Measurements from ENCODE around the gene CUL9. TPM values are rescaled to one million over a fixed set of nuclear protein-coding genes. Genes with fewer than 3 reads are reported as not detected.

CUL9 gene
- total RNA-seq, 2 experiments from 2014 or later, result 34.0 to 35.1 TPM

DNA sequence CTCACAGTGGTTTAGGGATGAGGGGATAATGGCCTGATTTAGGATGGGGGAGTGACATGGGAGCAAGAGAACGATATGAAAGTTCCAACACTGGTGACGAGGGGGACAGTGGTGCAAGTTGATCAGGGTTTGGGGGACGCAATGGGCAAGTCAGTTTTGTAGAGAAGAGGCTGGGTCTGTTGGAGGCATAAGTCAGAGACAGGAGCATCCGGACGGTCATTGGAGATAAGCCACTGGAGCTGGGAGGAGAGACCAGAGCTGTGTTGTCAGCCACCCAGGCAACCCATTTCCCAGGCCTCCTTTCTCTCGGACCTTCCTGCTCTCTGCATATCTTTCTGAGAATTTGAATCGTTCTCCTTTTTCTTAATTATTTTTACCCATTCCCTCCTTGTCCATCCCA, 37.8 kb downstream of the CUL9 start:
- peaks cover 25% of the 10 kb centered on the region for H3K36me3 Mint-ChIP-seq (ENCODE audit: low read depth)
- DNase-seq, result no peak
- no peak overlapping the region for H3K27ac Mint-ChIP-seq
- POLR2A ChIA-PET, result no interaction called here
- CTCF ChIA-PET, result no interaction called here
- intact Hi-C loops (cut with DNase I, micrococcal nuclease), result loop anchor here in 1 of 2 experiments (5.0 kb wide), 1 partner anchor 257 kb away; the partner anchor contains the start of gene TJAP1
- H3K4me1 Mint-ChIP-seq, result peaks cover 25% of the 10 kb centered on the region
- no peak overlapping the region for H3K4me3 Mint-ChIP-seq
- no peaks in the 10 kb centered on the region for H3K27me3 Mint-ChIP-seq
- no peak for ATAC-seq
- H3K9me3 Mint-ChIP-seq (ENCODE audit: low read depth), result no peaks in the 10 kb centered on the region

DNA sequence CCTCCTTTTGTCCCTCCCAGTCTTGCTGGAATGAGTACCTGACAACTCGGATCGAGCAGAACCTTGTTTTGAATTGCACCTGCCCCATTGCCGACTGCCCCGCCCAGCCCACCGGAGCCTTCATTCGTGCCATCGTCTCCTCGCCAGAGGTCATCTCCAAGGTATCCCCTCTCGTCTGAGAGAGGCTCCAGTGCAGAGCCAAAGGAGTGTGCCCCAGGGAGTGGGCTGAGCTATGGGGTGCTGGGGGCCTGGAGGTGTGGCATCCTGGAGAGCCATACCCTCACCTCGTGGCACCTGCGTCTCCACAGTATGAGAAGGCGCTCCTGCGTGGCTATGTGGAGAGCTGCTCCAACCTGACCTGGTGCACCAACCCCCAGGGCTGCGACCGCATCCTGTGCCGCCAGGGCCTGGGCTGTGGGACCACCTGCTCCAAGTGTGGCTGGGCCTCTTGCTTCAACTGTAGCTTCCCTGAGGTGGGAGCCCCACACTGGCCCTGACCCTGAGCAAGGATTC, 38.5 kb downstream of the CUL9 start:
- Mint-ChIP-seq H3K4me1 (peaks cover 30% of the 10 kb centered on the region), H3K9me3 (ENCODE audit: low read depth) (no peaks in the 10 kb centered on the region), H3K27me3 (no peaks in the 10 kb centered on the region), H3K36me3 (ENCODE audit: low read depth) (peaks cover 27% of the 10 kb centered on the region), H3K27ac (no peak overlapping the region), H3K4me3 (no peak overlapping the region)
- ATAC-seq (no peak), DNase-seq (no peak)
- ChIA-PET CTCF (no interaction called here), POLR2A (no interaction called here)
- intact Hi-C loops (cut with DNase I, micrococcal nuclease), result loop anchor here in 1 of 2 experiments (5.0 kb wide), 1 partner anchor 257 kb away; the partner anchor contains the start of gene TJAP1

DNA sequence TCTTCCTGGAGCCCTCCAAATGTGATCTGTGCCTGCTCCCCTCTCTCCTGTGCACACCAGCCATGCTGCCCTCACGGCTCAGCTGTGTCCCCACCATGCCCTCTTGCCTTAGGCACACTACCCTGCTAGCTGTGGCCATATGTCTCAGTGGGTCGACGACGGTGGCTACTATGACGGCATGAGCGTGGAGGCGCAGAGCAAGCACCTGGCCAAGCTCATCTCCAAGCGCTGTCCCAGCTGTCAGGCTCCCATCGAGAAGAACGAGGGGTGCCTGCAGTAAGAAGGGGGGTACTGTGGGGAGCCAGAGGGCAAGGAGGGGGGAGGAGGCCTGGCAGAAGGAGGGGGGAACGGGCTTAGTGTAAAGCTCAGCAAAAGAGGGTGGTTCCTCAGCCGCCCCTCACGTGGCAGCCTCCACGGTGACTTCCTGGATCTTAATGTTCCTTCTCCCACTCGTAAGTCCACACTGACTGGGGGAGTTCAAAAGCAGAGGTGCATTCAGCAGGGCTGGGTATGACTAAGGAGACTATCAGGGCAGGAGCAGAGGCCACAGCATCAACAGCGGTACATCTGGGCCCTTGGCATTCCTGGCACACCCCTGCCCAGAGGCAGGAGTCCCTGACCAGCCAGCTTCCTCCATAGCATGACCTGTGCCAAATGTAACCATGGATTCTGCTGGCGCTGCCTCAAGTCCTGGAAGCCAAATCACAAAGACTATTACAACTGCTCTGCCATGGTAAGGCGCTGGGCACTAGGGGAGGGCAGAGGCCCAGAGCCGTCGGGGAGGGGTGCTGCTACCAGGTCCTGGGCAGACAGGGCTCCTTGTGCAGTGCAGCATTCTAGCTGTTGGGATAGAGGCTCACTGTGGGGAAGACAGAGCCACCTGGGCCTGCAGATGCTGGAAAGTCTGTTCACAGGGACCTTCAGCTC, 39.3 kb downstream of the CUL9 start:
- Mint-ChIP-seq H3K9me3 (ENCODE audit: low read depth) (no peaks in the 10 kb centered on the region), H3K27me3 (no peaks in the 10 kb centered on the region), H3K36me3 (ENCODE audit: low read depth) (peaks cover 33% of the 10 kb centered on the region), H3K27ac (peak overlapping the region; percentile 16), H3K4me1 (peaks cover 38% of the 10 kb centered on the region), H3K4me3 (no peak overlapping the region)
- no peak for ATAC-seq
- DNase-seq, result no peak
- CTCF ChIA-PET, result interaction anchor here (1.0 kb wide), 1 partner anchor 35 kb away, joined by 3 read pairs; no protein-coding TSS in a partner anchor
- intact Hi-C loops (cut with DNase I, micrococcal nuclease), result loop anchor here in 1 of 2 experiments (5.0 kb wide), 1 partner anchor 256 kb away; the partner anchor contains the start of gene TJAP1
- POLR2A ChIA-PET, result interaction anchor here (0.6 kb wide), 1 partner anchor 9 kb away, joined by 3 read pairs; no protein-coding TSS in a partner anchor

DNA sequence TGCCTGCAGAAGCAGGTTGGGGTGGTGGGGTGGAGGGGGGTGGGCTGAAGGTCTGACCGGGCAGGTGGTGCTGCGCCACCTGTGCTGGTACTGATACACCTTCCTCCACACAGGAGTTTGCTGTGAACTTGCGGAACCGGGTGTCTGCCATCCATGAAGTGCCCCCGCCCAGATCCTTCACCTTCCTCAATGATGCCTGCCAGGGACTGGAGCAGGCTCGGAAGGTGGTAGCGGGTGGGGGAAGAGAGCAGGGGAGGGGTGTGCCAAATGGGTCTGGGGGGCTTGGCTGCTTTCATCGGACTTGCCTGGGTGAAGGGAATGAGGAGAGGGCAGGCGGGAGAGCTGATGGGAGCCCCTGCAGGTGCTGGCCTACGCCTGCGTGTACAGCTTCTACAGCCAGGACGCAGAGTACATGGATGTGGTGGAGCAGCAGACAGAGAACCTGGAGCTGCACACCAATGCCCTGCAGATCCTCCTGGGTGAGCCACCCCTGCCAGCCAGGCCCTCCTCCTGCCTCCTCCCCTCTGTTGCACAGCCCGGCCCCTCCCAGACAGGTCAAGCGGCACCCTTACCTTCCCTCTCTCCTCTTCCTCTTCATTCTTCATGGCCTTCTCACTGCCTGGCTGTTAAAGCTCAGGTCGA, 40.5 kb downstream of the CUL9 start:
- no peaks in the 10 kb centered on the region for H3K9me3 Mint-ChIP-seq (ENCODE audit: low read depth)
- CTCF ChIA-PET, result no interaction called here
- peak overlapping the region; percentile 80 for H3K27ac Mint-ChIP-seq
- H3K36me3 Mint-ChIP-seq (ENCODE audit: low read depth), result peaks cover 37% of the 10 kb centered on the region
- POLR2A ChIA-PET, result no interaction called here
- peaks cover 46% of the 10 kb centered on the region for H3K4me1 Mint-ChIP-seq
- no peak overlapping the region for H3K4me3 Mint-ChIP-seq
- no peak for ATAC-seq
- intact Hi-C loops (cut with DNase I, micrococcal nuclease), result loop anchor here in 1 of 2 experiments (5.0 kb wide), 1 partner anchor 255 kb away; the partner anchor contains the start of gene TJAP1
- H3K27me3 Mint-ChIP-seq, result no peaks in the 10 kb centered on the region
- no peak for DNase-seq

DNA sequence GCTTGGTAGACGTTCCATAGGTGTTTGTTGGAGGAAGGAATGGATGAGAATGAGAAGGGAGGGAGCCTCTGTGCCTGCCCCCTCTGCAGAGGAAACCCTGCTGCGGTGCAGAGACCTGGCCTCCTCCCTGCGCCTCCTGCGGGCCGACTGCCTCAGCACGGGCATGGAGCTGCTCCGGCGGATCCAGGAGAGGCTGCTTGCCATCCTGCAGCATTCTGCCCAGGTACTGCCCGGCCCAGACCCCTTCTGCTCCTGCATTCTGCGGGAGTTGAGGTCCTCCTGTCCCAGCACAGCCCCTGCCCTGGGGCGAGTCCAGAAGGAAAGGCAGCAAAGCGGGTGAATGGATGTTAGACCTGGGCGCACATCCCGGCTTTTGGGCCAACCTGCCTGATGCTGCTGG, 41.2 kb downstream of the CUL9 start:
- no peak for DNase-seq
- Mint-ChIP-seq H3K36me3 (ENCODE audit: low read depth) (peaks cover 36% of the 10 kb centered on the region), H3K27ac (peak overlapping the region; percentile 80), H3K9me3 (ENCODE audit: low read depth) (no peaks in the 10 kb centered on the region), H3K4me1 (peaks cover 52% of the 10 kb centered on the region), H3K27me3 (no peaks in the 10 kb centered on the region), H3K4me3 (no peak overlapping the region)
- intact Hi-C loops (cut with DNase I, micrococcal nuclease), result loop anchor here in 1 of 2 experiments (5.0 kb wide), 1 partner anchor 254 kb away; the partner anchor contains the start of gene TJAP1
- no peak for ATAC-seq
- POLR2A ChIA-PET, result no interaction called here
- CTCF ChIA-PET, result interaction anchor here (1.0 kb wide), 1 partner anchor 283 kb away, joined by 3 read pairs; no protein-coding TSS in a partner anchor

DNA sequence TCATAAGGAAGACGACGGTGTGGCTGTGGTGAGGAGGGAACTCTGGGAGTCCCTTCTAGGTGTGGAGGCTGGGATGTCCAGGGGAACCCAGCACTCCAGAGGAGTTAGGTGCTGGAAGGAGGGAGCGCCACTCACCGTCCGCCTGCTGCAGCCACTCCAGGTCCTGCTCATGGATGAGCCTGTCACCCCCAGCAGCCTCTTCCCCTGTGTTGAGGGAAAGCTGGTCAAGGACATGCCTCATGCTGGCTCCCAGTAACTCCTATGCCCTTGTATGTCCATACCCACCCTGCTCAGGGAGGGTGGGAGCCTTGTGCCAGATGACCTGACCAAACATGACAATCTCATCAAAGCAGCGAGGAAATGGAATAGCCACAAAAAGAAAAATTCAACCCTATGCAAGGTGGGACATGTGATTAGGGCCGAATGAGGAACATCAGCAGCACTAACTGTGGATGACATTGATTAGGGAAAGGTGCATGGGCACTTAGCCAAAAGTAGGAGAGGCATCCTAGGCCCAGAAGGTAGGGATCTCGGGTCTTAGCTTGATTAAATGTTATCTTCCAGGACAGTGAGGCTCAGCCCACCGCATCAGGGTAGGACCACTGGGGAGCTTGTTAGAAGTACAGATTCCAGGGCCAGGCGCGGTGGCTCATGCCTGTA, 44.3 kb downstream of the CUL9 start:
- Mint-ChIP-seq H3K36me3 (ENCODE audit: low read depth) (peaks cover 40% of the 10 kb centered on the region), H3K27ac (peak overlapping the region; percentile 96), H3K4me1 (peaks cover 60% of the 10 kb centered on the region), H3K27me3 (no peaks in the 10 kb centered on the region), H3K4me3 (peak overlapping the region; percentile 55), H3K9me3 (ENCODE audit: low read depth) (no peaks in the 10 kb centered on the region)
- POLR2A ChIA-PET, result interaction anchor here (0.5 to 1.1 kb wide), 2 partner anchors 52 to 700 kb away, joined by 3 to 5 read pairs; no protein-coding TSS in a partner anchor
- intact Hi-C loops (cut with DNase I, micrococcal nuclease), result loop anchor here in 1 of 2 experiments (5.0 kb wide), 1 partner anchor 401 kb away; the partner anchor contains the start of gene GTPBP2
- ATAC-seq, result no peak
- CTCF ChIA-PET, result interaction anchor here (0.6 to 1.3 kb wide), 3 partner anchors 46 to 280 kb away, joined by 3 to 6 read pairs (median 4); no protein-coding TSS in a partner anchor
- no peak for DNase-seq

DNA sequence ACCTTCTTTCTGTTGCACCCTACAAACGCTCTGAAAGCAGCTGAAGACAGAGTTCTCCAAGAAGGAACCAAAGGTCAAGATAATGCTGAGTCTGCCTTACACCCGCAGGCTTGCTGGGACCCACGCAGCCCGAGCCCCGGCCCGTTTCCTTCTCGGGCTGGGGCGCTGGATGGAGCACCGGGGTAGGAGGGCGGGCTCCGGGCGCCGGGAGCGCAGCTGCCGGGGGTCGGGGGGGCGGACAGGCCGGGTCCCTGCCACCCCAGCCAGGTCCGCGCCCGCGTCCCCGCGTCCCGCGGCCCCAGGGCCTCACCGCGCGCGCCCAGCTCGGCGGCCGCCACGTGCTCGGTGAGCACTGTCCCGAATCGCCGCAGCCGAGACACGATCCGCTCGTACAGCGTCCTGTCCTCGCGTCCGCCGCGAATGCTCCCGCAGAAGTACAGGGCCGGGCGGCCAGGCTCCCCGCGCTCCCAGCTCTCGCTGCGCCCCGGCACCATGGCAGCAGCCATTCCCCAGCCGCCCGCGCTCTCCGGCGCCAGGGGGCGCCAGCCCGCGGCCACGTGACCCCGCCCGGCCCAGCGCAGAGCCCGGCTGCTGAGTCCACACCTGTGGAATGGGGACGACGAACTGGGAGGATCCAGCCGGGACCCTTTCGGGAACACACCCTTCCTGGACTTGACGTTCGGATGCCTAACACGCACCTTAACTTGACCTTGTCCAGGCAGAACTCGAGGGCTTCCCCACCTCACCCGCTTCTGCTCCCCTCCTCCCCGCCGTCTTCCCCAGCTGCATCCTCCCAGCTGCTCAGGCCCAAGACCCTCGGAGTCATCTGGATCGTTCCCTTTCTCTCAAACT, 47.2 kb downstream of the CUL9 start, which contains the start of gene DNPH1:
Gene DNPH1 (minus strand): TSS at position 531 of the 852 bp plus-strand sequence. CDS start 25 bp downstream, at position 506.
- no peaks in the 10 kb centered on the region for H3K9me3 Mint-ChIP-seq (ENCODE audit: low read depth)
- ChIA-PET POLR2A (interaction anchor here (0.6 to 1.0 kb wide), 2 partner anchors 251 to 299 kb away, joined by 3 to 4 read pairs; partner anchors contain the start of gene CNPY3), CTCF (interaction anchor here (0.6 to 2.9 kb wide), 29 partner anchors 9 to 956 kb away, joined by 3 to 17 read pairs (median 3); partner anchors contain the start of genes ABCC10, CRIP3 and CUL9)
- H3K4me1 Mint-ChIP-seq, result peaks cover 41% of the 10 kb centered on the region
- peaks cover 31% of the 10 kb centered on the region for H3K36me3 Mint-ChIP-seq (ENCODE audit: low read depth)
- intact Hi-C loops (cut with DNase I, micrococcal nuclease), result loop anchor here (1.0 to 5.0 kb wide), 7 partner anchors 18 to 398 kb away; partner anchors contain the start of genes GTPBP2 (in 1 of the 2), KLC4 (in 1 of the 2), MRPL2 (in 1 of the 2) and POLH (in 1 of the 2)
- ATAC-seq (peak; percentile 82), DNase-seq (peak; percentile 88)
- peaks cover 2% of the 10 kb centered on the region for H3K27me3 Mint-ChIP-seq
- peak within 1 kb of the TSS; percentile 92 for H3K4me3 Mint-ChIP-seq
- H3K27ac Mint-ChIP-seq, result peak within 1 kb of the TSS; percentile 91

DNA sequence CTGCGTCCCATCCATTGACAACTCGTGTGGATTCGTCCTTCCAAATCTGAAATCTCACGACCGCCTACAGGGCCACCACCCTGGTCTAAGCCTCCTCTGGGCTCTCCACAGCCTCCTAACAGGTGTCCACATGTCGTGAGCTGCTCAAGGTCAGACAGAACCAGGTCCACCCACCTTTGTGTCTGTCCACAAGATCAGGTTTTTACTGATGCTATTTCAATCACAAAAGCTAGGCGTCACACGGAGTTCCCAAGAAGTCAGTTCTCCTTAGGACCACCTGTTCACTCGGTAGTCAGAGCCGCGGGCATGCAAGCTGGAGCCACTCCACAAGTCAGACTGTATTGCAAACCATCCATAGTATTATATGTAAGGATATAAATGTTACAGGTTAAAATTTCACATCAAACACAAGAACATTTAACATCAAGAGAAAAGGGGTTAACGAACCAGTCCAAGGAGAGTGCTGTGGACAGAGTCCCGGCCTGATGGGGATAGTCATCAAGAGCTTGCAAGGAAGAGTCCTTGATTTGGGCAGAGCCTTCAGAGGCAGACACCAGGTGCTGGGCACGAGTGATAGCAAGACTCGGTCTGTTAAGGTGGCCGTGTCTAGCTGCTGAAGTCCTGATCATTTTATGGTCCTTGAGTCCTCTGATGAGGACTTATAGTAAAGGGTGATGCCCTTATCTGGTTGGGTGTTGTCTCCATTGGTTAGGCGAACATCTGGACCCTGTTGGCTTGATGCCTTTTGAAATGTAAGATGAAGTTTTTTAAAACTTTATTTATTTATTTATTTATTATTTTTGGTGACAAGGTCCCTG, 48.0 kb downstream of the CUL9 start:
- intact Hi-C loops (cut with DNase I, micrococcal nuclease), result loop anchor here (1.0 to 5.0 kb wide), 7 partner anchors 17 to 397 kb away; partner anchors contain the start of genes GTPBP2 (in 1 of the 2), KLC4 (in 1 of the 2), MRPL2 (in 1 of the 2) and POLH (in 1 of the 2)
- no peak for DNase-seq

DNA sequence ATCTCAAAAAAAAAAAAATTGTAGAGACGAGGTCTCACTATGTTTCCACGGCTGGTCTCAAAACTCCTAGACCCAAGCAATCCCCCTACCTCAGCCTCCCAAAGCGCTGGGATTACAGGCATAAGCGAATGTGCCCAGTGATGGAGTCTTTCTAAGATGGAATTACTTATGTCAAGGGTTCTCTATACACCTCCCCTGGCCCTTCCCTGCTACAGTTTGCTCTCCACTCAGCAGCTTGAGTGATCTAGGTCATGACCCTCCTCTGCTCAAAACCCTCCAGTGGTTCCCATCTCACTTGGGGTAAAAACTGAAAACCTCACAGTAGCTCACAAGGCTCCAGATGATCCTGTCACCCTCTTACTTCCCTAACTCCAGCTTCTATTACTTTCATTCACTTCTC, 49.1 kb downstream of the CUL9 start:
- Mint-ChIP-seq H3K27ac (no peak overlapping the region), H3K4me1 (peaks cover 25% of the 10 kb centered on the region), H3K9me3 (ENCODE audit: low read depth) (no peaks in the 10 kb centered on the region), H3K4me3 (no peak overlapping the region), H3K36me3 (ENCODE audit: low read depth) (peaks cover 17% of the 10 kb centered on the region), H3K27me3 (peaks cover 2% of the 10 kb centered on the region)
- POLR2A ChIA-PET, result no interaction called here
- ATAC-seq (no peak), DNase-seq (no peak)
- CTCF ChIA-PET, result interaction anchor here (1.0 to 2.7 kb wide), 2 partner anchors 151 to 167 kb away, joined by 3 to 13 read pairs; no protein-coding TSS in a partner anchor
- intact Hi-C loops (cut with DNase I, micrococcal nuclease), result no loop called here

More for the DNA sequence above, 48.0 kb downstream of the CUL9 start:
- Mint-ChIP-seq H3K27ac (peak overlapping the region; percentile 91), H3K4me1 (peaks cover 35% of the 10 kb centered on the region), H3K4me3 (peak overlapping the region; percentile 92), H3K36me3 (ENCODE audit: low read depth) (peaks cover 27% of the 10 kb centered on the region), H3K27me3 (peaks cover 2% of the 10 kb centered on the region), H3K9me3 (ENCODE audit: low read depth) (no peaks in the 10 kb centered on the region)
- ChIA-PET POLR2A (interaction anchor here (0.7 to 1.0 kb wide), 2 partner anchors 9 to 300 kb away, joined by 3 read pairs; partner anchors contain the start of gene CNPY3), CTCF (interaction anchor here (0.6 to 2.9 kb wide), 25 partner anchors 8 to 957 kb away, joined by 3 to 17 read pairs (median 3); partner anchors contain the start of genes ABCC10 and CRIP3)
- peak; percentile 9 for ATAC-seq
